Left ventricle myocardium inferior (tissue), 1 donor: Measurements from ENCODE around the gene SUGCT. TPM values are rescaled to one million over a fixed set of nuclear protein-coding genes. Genes with fewer than 3 reads are reported as not detected.
A peak's percentile ranks its signal among the peaks of the same experiment; 100 is the strongest.

Experiments used
- DNase-seq: peaks from one replicate; pipeline ENCODE4 v3.0.0-alpha.2; 2020
- H3K27ac ChIP-seq: fragments of 200-600 bp; replicated peaks from 2 replicates; pipeline ENCODE4 v1.8.0; 2021
- H3K27me3 ChIP-seq: fragments of 200-600 bp; 2 replicates; pipeline ENCODE4 v1.8.0; 2021; ENCODE audit warnings: low read depth
- H3K36me3 ChIP-seq: fragments of 200-600 bp; 2 replicates; pipeline ENCODE4 v1.8.0; 2021
- H3K4me1 ChIP-seq: fragments of 200-600 bp; 2 replicates; pipeline ENCODE4 v1.8.0; 2021
- H3K4me3 ChIP-seq: fragments of 200-600 bp; 2 replicates; pipeline ENCODE4 v1.8.0; 2021; ENCODE audit warnings: mild to moderate bottlenecking, moderate library complexity
- H3K9me3 ChIP-seq: fragments of 200-600 bp; replicated peaks from 2 replicates; pipeline ENCODE4 v1.8.0; 2021
- CTCF ChIP-seq: fragments of 200-600 bp; IDR thresholded peaks from 2 replicates; pipeline ENCODE4 v1.8.0; 2021; ENCODE audit warnings: antibody characterized with exemption, mild to moderate bottlenecking, borderline replicate concordance
- intact Hi-C: fragments of 100-400 bp; cut with micrococcal nuclease; formaldehyde crosslinking; loops from one replicate; pipeline ENCODE4 v1.11.0; 2022
- total RNA-seq: library from RNA; stranded (reverse); fragmentation: NEBNext Ultra II Directional; extraction: Animal tissue kit (Norgen Biotek cat#: 25700); gene quantifications from one replicate; pipeline ENCODE4 v1.2.1, GENCODE V29; 2021
- donor health status: DM: no; HTN: yes; CAD: no; lungs with severe emphysema.

Gene SUGCT
- total RNA-seq, 1 donor from 2014 or later, result 5.0 TPM

DNA sequence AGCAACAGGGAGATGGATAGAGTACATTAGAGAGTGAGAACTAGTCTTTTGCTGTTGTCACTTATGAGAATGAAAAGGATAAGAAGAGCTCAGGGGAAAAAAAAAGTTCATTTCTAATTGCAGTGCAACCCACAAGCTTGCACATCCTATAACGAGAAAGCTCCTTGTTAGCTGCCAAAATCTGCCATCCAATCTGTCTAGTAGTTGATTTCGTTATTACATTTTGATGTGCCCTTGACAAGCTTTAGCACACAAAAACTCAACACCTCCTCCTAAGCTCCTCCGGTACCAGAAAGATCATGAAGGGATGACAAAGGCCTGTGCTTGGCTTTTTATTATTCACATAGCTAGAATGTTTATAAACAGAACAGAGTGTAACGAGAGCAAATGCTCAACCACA lies 519.4 kb downstream of the SUGCT start:
- TF ChIP-seq CTCF, result no peak
- no peaks in the 10 kb centered on the region for H3K36me3 ChIP-seq
- DNase-seq, result no peak
- H3K4me3 ChIP-seq, result no peak overlapping the region
- H3K9me3 ChIP-seq, result peaks cover 9% of the 10 kb centered on the region
- intact Hi-C loops, result no loop called here
- H3K4me1 ChIP-seq, result peaks cover 7% of the 10 kb centered on the region
- H3K27me3 ChIP-seq, result no peaks in the 10 kb centered on the region
- H3K27ac ChIP-seq, result no peak overlapping the region

GRCh38 chr7:40655426-40655825 lies 520.6 kb downstream of the SUGCT start:
- intact Hi-C loops, result no loop called here
- DNase-seq, result no peak
- Histone ChIP-seq H3K4me3 (no peak overlapping the region), H3K27ac (no peak overlapping the region), H3K27me3 (no peaks in the 10 kb centered on the region), H3K9me3 (peaks cover 9% of the 10 kb centered on the region), H3K36me3 (no peaks in the 10 kb centered on the region), H3K4me1 (peaks cover 13% of the 10 kb centered on the region)
- TF ChIP-seq CTCF, result no peak

DNA sequence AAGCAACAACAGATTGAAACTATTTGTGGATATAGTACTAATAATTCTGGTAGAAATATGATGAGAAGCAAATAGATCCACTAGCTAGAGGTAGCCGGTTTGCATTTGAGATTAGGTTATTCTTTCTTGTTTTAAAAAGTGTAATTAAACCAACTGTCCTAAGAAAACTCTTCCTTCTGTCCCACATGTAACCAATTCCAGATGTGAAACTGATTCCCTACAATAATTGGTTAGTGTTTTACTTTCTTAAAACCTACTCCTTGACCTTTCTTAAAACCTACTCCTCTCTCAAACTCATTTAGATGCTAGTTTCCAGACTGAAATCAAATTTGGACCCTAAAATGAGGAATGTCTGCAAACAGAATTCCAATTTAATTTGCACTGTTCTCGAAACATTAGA lies 521.5 kb downstream of the SUGCT start:
- no peak for DNase-seq
- TF ChIP-seq CTCF, result no peak
- H3K27me3 ChIP-seq, result no peaks in the 10 kb centered on the region

DNA sequence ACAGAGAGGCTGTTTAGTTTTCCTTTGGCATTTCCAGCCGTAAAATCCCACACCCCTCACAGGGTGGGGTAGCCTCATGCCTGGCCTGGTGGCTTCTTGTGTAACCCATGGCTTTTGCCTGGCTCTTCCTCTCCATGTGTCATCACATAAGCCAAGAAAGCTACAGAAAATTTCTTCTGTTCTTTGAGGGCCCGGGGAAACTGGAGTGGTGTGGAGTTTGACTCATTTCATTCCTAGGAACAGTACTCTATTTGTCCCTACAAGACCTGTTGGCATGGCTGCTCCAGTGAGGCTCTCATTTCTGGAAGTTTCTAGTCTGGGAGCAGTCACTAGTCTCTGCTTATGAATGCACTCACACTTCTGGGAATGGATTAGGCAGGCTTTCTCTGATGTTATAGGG lies 523.9 kb downstream of the SUGCT start:
- no peak for DNase-seq
- intact Hi-C loops, result no loop called here
- Histone ChIP-seq H3K4me3 (no peak overlapping the region), H3K9me3 (no peaks in the 10 kb centered on the region), H3K27me3 (no peaks in the 10 kb centered on the region), H3K4me1 (peaks cover 13% of the 10 kb centered on the region), H3K27ac (no peak overlapping the region), H3K36me3 (no peaks in the 10 kb centered on the region)
- no peak for TF ChIP-seq CTCF

More for the DNA sequence above, 521.5 kb downstream of the SUGCT start:
- peaks cover 13% of the 10 kb centered on the region for H3K4me1 ChIP-seq
- no peaks in the 10 kb centered on the region for H3K36me3 ChIP-seq
- H3K9me3 ChIP-seq, result peaks cover 1% of the 10 kb centered on the region
- intact Hi-C loops, result no loop called here
- H3K4me3 ChIP-seq, result no peak overlapping the region
- H3K27ac ChIP-seq, result no peak overlapping the region

DNA sequence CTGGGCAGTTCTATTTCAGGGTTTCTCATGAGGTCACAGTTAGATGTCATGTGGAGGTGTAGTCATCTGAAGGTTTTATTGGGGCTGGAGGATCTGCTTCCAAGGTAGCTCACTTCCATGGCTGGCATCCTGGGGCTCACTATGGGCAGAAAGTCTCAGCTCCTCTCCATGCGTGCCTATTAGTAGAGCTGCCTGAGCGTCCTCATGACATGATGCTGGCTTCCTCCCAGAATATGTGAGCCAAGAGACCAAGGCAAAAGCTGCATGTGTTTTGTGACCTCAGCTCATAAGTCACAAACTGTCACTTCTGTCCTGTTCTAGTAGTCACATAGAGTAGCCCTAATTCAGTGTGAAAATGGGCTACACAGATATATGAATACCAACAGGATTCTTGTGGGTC lies 524.4 kb downstream of the SUGCT start:
- H3K36me3 ChIP-seq, result no peaks in the 10 kb centered on the region
- no peak for TF ChIP-seq CTCF
- peak; percentile 22 for DNase-seq
- H3K4me3 ChIP-seq, result no peak overlapping the region
- H3K9me3 ChIP-seq, result no peaks in the 10 kb centered on the region
- peaks cover 13% of the 10 kb centered on the region for H3K4me1 ChIP-seq
- H3K27me3 ChIP-seq, result no peaks in the 10 kb centered on the region
- intact Hi-C loops, result no loop called here
- H3K27ac ChIP-seq, result no peak overlapping the region

DNA sequence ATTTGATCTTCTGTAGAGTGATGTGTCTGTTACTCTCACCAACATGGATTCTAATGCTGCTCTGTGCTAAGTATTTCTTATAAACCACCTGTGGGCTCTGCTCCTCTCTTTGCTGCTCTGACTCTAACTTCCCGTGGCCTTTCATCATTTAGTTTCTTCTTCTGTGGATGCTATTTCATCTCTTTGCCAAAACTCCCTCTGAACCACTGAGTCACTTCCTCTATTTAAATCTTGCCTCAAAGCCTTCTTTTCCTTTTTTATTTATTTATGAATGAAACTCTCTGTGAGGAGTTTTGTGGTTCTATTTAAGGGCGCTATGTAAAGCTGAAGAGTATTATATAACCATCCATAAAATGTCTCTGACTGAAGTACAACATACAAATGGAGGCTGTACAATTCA lies 538.5 kb downstream of the SUGCT start:
- H3K9me3 ChIP-seq, result no peaks in the 10 kb centered on the region
- intact Hi-C loops, result no loop called here
- DNase-seq, result no peak
- no peaks in the 10 kb centered on the region for H3K36me3 ChIP-seq
- no peaks in the 10 kb centered on the region for H3K27me3 ChIP-seq
- no peak overlapping the region for H3K4me3 ChIP-seq
- no peak overlapping the region for H3K27ac ChIP-seq
- H3K4me1 ChIP-seq, result no peaks in the 10 kb centered on the region
- no peak for TF ChIP-seq CTCF
